ENCODE results near the gene ALDH1B1. TPM values are rescaled to one million over a fixed set of nuclear protein-coding genes. Genes with fewer than 3 reads are reported as not detected.

ALDH1B1 gene
- total RNA-seq, 1 experiment from 2014 or later: 29.0 TPM

DNA sequence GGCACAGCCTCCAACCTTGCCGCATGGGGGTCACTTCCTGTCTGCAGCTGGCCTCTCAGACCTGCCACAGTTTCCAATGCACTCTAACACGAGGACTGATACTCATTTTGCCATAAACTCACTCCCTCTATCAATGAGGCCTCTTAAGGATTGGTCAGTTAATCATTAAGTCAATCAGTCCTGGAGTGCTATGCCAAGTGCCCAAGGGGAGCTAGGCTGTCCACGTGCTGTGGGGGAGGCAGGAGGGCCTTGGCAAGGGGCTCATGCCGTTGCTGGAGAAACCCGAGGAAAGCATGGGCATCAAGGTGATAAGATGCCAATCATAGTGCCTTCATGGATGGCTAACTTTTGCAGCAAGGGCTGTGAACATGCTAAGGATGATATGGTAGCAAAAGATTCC lies 1.7 kb upstream of the ALDH1B1 start:
- CTCF ChIA-PET: no interaction called here
- H3K9ac ChIP-seq (ENCODE audit: low read length): no peak overlapping the region
- POLR2A ChIA-PET (ENCODE audit: unreplicated experiment): no interaction called here
- H3F3A ChIP-seq (ENCODE audit: low read length, unreplicated experiment): no peaks in the 10 kb centered on the region
- TF ChIP-seq EZH2phosphoT487 (IDR thresholded peaks at IDR 0.05; ENCODE audit: borderline replicate concordance, low read length) (no peak), EZH2 (IDR thresholded peaks at IDR 0.05; ENCODE audit: low read length, unreplicated experiment) (no peak), CTCF (conservative IDR thresholded peaks at IDR 0.05; ENCODE audit: low read depth, low read length) (no peak)
- no peak overlapping the region for H2AFZ ChIP-seq (ENCODE audit: low read length)
- DNase-seq (no peak), ATAC-seq (no peak)
- H3K4me3 ChIP-seq (ENCODE audit: low read length): no peak overlapping the region
- H3K79me2 ChIP-seq (ENCODE audit: low read length): peaks cover 32% of the 10 kb centered on the region
- no peak overlapping the region for H3K4me2 ChIP-seq (ENCODE audit: low read length)
- H3K27ac ChIP-seq (ENCODE audit: low read length): no peak overlapping the region
- no peaks in the 10 kb centered on the region for H3K9me3 ChIP-seq (ENCODE audit: low read length)
- no peaks in the 10 kb centered on the region for H3K9me2 ChIP-seq (replicated peaks; ENCODE audit: low read length)
- H3K4me1 ChIP-seq (ENCODE audit: insufficient read depth, low read length): no peaks in the 10 kb centered on the region
- no TSS peak for BruUV-seq (replicated peaks)
- no peaks in the 10 kb centered on the region; the same call in 1 of the 2 replicates for H3K36me3 ChIP-seq (ENCODE audit: low read depth, low read length)
- no peaks in the 10 kb centered on the region for H3K27me3 ChIP-seq (ENCODE audit: low read length)
- intact Hi-C loops (cut with micrococcal nuclease): no loop called here
- no peaks in the 10 kb centered on the region for H4K20me1 ChIP-seq (ENCODE audit: low read length)

DNA sequence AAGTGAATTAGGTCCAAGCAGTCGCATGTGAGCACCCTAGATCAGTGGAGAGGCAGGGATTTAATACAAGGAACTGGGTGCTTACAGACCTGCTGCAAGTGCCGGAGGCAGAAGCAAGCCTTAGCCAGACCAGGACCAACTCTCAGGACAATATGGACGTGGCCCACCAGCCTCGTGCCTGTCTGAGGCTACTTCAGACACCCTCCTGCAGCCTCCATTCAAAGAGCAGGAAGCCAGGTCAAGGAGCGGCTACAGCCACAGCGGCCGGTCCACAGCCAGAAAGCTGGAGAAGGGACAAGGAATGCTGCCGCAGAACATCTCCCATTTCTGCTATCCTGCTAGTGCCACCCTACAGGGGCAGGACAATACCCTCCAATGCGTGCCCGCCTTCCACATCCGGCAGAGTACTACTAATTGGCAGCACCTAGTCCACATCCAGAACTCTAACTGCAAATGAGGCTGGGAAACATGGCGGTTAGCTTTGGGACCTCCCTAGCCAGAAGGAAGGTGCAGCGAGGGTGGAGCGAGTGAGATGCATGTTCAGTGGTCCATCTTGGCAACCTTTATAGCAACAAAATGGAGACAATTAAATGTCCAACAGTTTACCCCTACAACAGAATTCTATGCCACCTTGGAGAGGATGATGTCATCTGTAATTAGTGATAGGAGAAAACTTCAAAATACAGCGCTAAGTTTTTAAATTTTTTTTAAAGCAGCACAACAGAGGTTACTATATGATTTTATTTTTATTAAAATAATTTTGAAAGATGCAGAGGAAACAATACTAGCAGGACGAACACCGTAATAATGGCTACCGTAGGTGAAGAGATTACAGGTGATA lies 1.0 kb upstream of the ALDH1B1 start:
- POLR2A ChIA-PET (ENCODE audit: unreplicated experiment): no interaction called here
- peaks cover 32% of the 10 kb centered on the region for H3K79me2 ChIP-seq (ENCODE audit: low read length)
- no peak for DNase-seq
- ATAC-seq: no peak
- TF ChIP-seq CTCF (conservative IDR thresholded peaks at IDR 0.05; ENCODE audit: low read depth, low read length) (no peak), EZH2 (IDR thresholded peaks at IDR 0.05; ENCODE audit: low read length, unreplicated experiment) (no peak), EZH2phosphoT487 (IDR thresholded peaks at IDR 0.05; ENCODE audit: borderline replicate concordance, low read length) (no peak)
- H3K9me2 ChIP-seq (replicated peaks; ENCODE audit: low read length): no peaks in the 10 kb centered on the region
- intact Hi-C loops (cut with micrococcal nuclease): no loop called here
- H3K36me3 ChIP-seq (ENCODE audit: low read depth, low read length): peaks cover 6% of the 10 kb centered on the region
- no peaks in the 10 kb centered on the region for H3K9me3 ChIP-seq (ENCODE audit: low read length)
- H2AFZ ChIP-seq (ENCODE audit: low read length): peak overlapping the region; percentile 92
- H3F3A ChIP-seq (ENCODE audit: low read length, unreplicated experiment): no peaks in the 10 kb centered on the region
- BruUV-seq (replicated peaks): no TSS peak
- H3K27ac ChIP-seq (ENCODE audit: low read length): no peak overlapping the region
- H3K4me1 ChIP-seq (ENCODE audit: insufficient read depth, low read length): no peaks in the 10 kb centered on the region
- no peaks in the 10 kb centered on the region for H4K20me1 ChIP-seq (ENCODE audit: low read length)
- H3K9ac ChIP-seq (ENCODE audit: low read length): peak overlapping the region; percentile 92; the same call in 1 of the 2 replicates
- peak overlapping the region; percentile 89 for H3K4me3 ChIP-seq (ENCODE audit: low read length)
- H3K4me2 ChIP-seq (ENCODE audit: low read length): peak overlapping the region; percentile 94
- no peaks in the 10 kb centered on the region for H3K27me3 ChIP-seq (ENCODE audit: low read length)
- CTCF ChIA-PET: no interaction called here

All from PC-3 (cell line).